Parathyroid adenoma (tissue), 2 donors: ENCODE results near the gene SNAPC3.

Source experiments
- H2AFZ ChIP-seq: fragments of 300-600 bp; sonication (generic); one replicate; pipeline ENCODE4 v1.7.0; 2017; ENCODE audit warnings: antibody characterized with exemption, mild to moderate bottlenecking
- H3K27ac ChIP-seq: fragments of 300-600 bp; sonication (generic); one replicate; pipeline ENCODE4 v1.7.0; 2017
- H3K27me3 ChIP-seq: fragments of 300-600 bp; sonication (generic); one replicate; pipeline ENCODE4 v1.7.0; 2017; ENCODE audit warnings: low read length; ENCODE audit not compliant: control insufficient read depth, insufficient read depth
- H3K36me3 ChIP-seq: fragments of 300-600 bp; sonication (generic); one replicate; pipeline ENCODE4 v1.7.0; 2017; ENCODE audit warnings: low read length; ENCODE audit not compliant: control insufficient read depth, insufficient read depth
- H3K4me1 ChIP-seq: fragments of 300-600 bp; sonication (generic); one replicate; pipeline ENCODE4 v1.7.0; 2017; ENCODE audit warnings: control low read depth
- H3K4me2 ChIP-seq: fragments of 300-600 bp; sonication (generic); one replicate; pipeline ENCODE4 v1.7.0; 2017; ENCODE audit warnings: low read length
- H3K4me3 ChIP-seq: fragments of 300-600 bp; sonication (generic); one replicate; pipeline ENCODE4 v1.7.0; 2017; ENCODE audit warnings: low read depth, low read length
- H3K79me2 ChIP-seq: fragments of 300-600 bp; sonication (generic); one replicate; pipeline ENCODE4 v1.7.0; 2017; ENCODE audit warnings: control low read depth
- H3K9ac ChIP-seq: fragments of 300-600 bp; sonication (generic); one replicate; pipeline ENCODE4 v1.7.0; 2017; ENCODE audit warnings: mild to moderate bottlenecking
- H3K9me3 ChIP-seq: fragments of 300-600 bp; sonication (generic); one replicate; pipeline ENCODE4 v1.7.0; 2017; ENCODE audit warnings: low read length; ENCODE audit not compliant: control insufficient read depth
- TF ChIP-seq, protein P1 (sequence below): fragments of 300-600 bp; sonication (generic); IDR thresholded peaks from one replicate; pipeline ENCODE4 v1.7.0; 2017; ENCODE audit warnings: antibody characterized with exemption, mild to moderate bottlenecking
- donor health status: primary hyperparathyroidism.

The SNAPC3 gene

DNA sequence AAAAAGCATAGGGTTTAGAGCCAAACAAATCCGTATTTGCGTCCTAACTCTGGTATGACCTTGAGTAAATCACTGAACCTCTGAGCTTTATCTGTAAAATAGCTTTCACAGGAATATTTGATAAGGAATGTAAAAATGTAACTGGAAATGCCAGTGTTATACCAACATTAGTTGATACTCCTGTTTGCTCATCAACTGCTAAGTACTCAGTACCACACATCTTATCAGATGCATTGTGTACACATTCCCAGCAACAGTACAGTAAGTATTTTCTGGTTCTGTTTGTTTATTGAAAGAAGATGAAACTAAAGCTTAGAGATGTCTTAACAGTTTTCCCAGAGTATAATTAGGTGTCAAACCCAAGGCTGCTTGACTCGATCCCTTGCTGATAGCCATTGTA lies 21.5 kb downstream of the SNAPC3 start:
- Histone ChIP-seq H3K9me3 (no peaks in the 10 kb centered on the region), H3K9ac (no peak overlapping the region), H3K27me3 (no peaks in the 10 kb centered on the region), H3K36me3 (no peaks in the 10 kb centered on the region), H3K27ac (no peak overlapping the region), H3K4me3 (no peak overlapping the region), H3K4me2 (no peak overlapping the region), H3K4me1 (no peaks in the 10 kb centered on the region), H3K79me2 (no peaks in the 10 kb centered on the region), H2AFZ (no peak overlapping the region)
- TF ChIP-seq, protein P1, sequence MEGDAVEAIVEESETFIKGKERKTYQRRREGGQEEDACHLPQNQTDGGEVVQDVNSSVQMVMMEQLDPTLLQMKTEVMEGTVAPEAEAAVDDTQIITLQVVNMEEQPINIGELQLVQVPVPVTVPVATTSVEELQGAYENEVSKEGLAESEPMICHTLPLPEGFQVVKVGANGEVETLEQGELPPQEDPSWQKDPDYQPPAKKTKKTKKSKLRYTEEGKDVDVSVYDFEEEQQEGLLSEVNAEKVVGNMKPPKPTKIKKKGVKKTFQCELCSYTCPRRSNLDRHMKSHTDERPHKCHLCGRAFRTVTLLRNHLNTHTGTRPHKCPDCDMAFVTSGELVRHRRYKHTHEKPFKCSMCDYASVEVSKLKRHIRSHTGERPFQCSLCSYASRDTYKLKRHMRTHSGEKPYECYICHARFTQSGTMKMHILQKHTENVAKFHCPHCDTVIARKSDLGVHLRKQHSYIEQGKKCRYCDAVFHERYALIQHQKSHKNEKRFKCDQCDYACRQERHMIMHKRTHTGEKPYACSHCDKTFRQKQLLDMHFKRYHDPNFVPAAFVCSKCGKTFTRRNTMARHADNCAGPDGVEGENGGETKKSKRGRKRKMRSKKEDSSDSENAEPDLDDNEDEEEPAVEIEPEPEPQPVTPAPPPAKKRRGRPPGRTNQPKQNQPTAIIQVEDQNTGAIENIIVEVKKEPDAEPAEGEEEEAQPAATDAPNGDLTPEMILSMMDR = no peak

DNA sequence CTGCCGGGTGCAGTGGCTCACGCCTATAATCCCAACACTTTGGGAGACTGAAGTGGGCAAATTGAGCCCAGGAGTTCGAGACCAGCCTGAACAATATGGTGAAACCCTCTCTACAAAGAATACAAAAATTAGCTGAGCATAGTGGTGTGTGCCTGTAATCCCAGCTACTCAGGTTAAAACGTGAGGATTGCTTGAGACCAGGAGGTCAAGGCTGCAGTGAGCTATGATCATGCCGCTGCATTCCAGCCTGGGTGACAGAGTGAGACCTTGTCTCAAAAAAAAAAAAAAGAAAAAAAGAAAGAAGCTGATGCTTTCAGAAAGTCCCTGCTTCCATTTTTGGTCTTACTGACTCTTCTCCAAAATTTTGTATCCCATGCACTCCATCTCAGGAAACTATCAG lies 31.3 kb downstream of the SNAPC3 start:
- TF ChIP-seq, protein P1 = no peak
- Histone ChIP-seq H3K27me3 (no peaks in the 10 kb centered on the region), H3K79me2 (no peaks in the 10 kb centered on the region), H3K9me3 (no peaks in the 10 kb centered on the region), H3K9ac (no peak overlapping the region), H3K27ac (no peak overlapping the region), H3K4me2 (no peak overlapping the region), H3K4me1 (no peaks in the 10 kb centered on the region), H3K4me3 (no peak overlapping the region), H2AFZ (no peak overlapping the region), H3K36me3 (no peaks in the 10 kb centered on the region)

DNA sequence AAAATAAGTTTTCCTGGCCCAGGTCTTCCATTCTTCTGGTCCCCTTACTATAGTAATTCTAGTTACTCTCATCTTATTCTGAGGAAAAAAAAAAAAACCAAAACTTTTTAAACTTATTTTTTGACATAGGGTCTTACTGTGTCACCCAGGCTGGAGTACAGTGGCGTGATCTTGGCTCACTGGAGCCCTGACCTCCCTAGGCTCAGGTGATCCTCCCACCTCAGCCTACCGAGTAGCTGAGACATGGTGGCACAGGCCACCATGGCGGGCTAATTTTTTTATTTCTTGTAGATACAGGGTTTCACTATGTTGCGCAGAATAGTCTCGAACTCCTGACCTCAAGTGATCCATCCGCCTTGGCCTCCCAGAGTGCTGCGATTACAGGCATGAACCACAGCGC lies 38.4 kb downstream of the SNAPC3 start:
- no peaks in the 10 kb centered on the region for H3K36me3 ChIP-seq
- H2AFZ ChIP-seq = no peak overlapping the region

DNA sequence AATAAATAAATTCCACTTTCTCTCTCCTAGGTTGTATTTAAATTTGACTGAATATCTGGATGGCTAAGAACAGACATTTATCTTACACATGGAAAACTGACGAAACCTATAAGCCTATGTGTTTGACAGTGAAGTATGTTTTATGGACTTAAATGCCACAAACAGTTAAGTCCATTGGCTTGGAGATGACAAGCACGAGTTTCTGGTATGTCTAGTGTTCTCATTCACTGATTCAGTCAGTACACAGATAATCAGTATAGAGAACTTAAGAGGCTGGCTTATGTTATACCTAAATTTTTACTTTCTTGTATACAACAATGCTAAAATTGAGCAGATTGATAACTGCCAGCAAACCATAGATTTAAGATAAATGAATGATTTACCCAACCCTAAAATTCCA lies 38.9 kb downstream of the SNAPC3 start:
- TF ChIP-seq, protein P1 = no peak
- no peaks in the 10 kb centered on the region for H3K9me3 ChIP-seq
- H3K79me2 ChIP-seq = no peaks in the 10 kb centered on the region
- no peak overlapping the region for H3K27ac ChIP-seq
- H3K9ac ChIP-seq = no peak overlapping the region
- H3K4me1 ChIP-seq = no peaks in the 10 kb centered on the region
- H3K36me3 ChIP-seq = no peaks in the 10 kb centered on the region
- H3K27me3 ChIP-seq = no peaks in the 10 kb centered on the region
- H2AFZ ChIP-seq = no peak overlapping the region
- no peak overlapping the region for H3K4me2 ChIP-seq
- H3K4me3 ChIP-seq = no peak overlapping the region

More for the DNA sequence above, 38.4 kb downstream of the SNAPC3 start:
- no peak overlapping the region for H3K4me3 ChIP-seq
- TF ChIP-seq, protein P1 = no peak
- H3K4me2 ChIP-seq = no peak overlapping the region
- no peaks in the 10 kb centered on the region for H3K4me1 ChIP-seq
- H3K79me2 ChIP-seq = no peaks in the 10 kb centered on the region
- no peaks in the 10 kb centered on the region for H3K27me3 ChIP-seq
- no peaks in the 10 kb centered on the region for H3K9me3 ChIP-seq
- H3K9ac ChIP-seq = no peak overlapping the region
- no peak overlapping the region for H3K27ac ChIP-seq

DNA sequence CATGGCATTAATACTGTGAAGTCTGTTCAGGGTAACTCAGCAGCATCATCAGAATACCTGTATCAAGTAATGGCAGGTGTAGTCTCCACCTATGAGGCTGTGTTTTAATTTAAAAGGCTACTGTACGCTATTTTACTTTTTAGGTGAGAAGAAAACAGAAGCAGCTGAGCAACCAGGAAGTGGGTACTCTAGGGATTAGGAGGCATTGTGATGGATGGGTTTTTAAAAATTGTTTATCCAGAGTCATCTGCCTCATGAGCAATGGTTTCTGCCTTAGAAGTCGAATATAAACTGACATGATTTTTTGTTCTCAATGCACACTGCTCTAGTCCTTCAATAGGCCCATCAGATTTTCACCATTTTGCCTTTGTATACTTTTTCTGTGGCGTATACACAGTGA lies 45.5 kb downstream of the SNAPC3 start:
- Histone ChIP-seq H3K4me3 (no peak overlapping the region), H3K9me3 (no peaks in the 10 kb centered on the region), H3K79me2 (no peaks in the 10 kb centered on the region), H3K9ac (no peak overlapping the region), H3K4me1 (no peaks in the 10 kb centered on the region), H3K27me3 (no peaks in the 10 kb centered on the region), H2AFZ (no peak overlapping the region), H3K4me2 (no peak overlapping the region), H3K36me3 (no peaks in the 10 kb centered on the region), H3K27ac (no peak overlapping the region)
- TF ChIP-seq, protein P1 = no peak
